ENCODE results near the gene ZNF768. TPM values are rescaled to one million over a fixed set of nuclear protein-coding genes. Genes with fewer than 3 reads are reported as not detected.

The ZNF768 gene
- total and polyA plus RNA-seq, 2 of the 13 experiments (the other 11 are each of a cell fraction or from before 2014, with no cell fraction given): 26.7 to 34.4 TPM

DNA sequence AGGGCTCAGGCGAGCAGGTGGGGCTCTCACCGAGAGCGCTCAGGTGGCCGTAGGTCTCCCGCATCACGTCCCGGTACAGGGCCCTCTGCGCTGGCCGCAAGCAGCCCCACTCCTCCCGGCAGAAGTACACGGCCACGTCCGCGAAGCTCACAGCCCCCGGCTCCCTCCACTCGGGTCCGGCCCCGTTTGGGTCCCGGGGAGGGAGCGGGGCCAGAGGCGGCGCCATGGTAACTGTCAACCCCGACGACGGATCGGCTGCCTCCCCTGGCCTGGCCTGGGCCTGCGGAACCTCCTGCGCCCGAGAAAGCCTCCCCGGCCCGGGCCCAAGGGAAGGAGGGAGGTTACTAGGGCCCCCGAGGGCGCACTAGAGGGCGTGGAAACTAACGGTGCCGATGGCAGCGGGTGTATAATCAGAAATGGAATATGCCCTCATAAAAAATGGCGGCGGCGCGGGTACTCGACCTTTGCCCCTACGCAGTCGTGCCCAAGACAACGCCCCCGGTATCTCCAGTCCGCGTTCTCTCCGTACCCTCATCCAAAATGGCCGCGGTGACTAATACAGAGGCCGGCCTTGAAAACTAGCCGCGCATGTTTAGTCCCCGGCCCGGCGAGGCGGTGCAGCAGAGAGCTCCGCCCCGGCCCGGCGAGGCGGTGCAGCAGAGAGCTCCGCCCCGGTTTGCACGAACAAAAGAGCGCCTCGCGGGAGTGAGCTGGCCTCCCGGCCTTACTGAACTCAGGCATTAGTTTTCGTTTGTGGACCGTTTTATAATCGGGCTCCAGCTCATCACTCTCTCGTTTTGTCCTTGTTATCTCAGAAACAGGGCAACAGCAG, 31.8 kb upstream of the ZNF768 start, which contains the start of gene ZNF764 (continued):
- TF ChIP-seq HOXA9 (CRISPR knock-in tag; IDR thresholded peaks at IDR 0.05; ENCODE audit: borderline replicate concordance) (peak; percentile 62; the same call in 1 of the 2 replicates), HDAC6 (IDR thresholded peaks at IDR 0.05; ENCODE audit: low read depth, low read length) (no peak), REPIN1 (CRISPR knock-in tag; IDR thresholded peaks at IDR 0.05; ENCODE audit: borderline replicate concordance, low read depth) (0 out of 2 replicates have a peak, but pooled peaks have one; percentile 33), SRSF1 (optimal IDR thresholded peaks at IDR 0.05; ENCODE audit: low read depth, low read length) (no peak), NCOR1 (IDR thresholded peaks at IDR 0.05; ENCODE audit: borderline replicate concordance, low read length) (peak; percentile 79), ZBTB1 (CRISPR knock-in tag; IDR thresholded peaks at IDR 0.05; ENCODE audit: borderline replicate concordance) (peak; percentile 21; the same call in 1 of the 2 replicates), PTBP1 (IDR thresholded peaks at IDR 0.05; ENCODE audit: low read depth, low read length, poor library complexity, severe bottlenecking) (peak; percentile 35), NR1H2 (CRISPR knock-in tag; IDR thresholded peaks at IDR 0.05; ENCODE audit: borderline replicate concordance, low read depth) (no peak; the same call in 1 of the 2 replicates), ZNF44 (CRISPR knock-in tag; IDR thresholded peaks at IDR 0.05) (peak; percentile 59; the same call in 1 of the 2 replicates), ZNF451 (CRISPR knock-in tag; IDR thresholded peaks at IDR 0.05) (peak; percentile 43; the same call in 1 of the 2 replicates), ZNF160 (CRISPR knock-in tag; IDR thresholded peaks at IDR 0.05) (no peak; the same call in 1 of the 2 replicates), ELF3 (CRISPR knock-in tag; IDR thresholded peaks at IDR 0.05) (peak; percentile 56; the same call in 1 of the 2 replicates), GATA4 (IDR thresholded peaks at IDR 0.05; ENCODE audit: borderline replicate concordance, low read depth) (peak; percentile 66; the same call in 1 of the 2 replicates), LCORL (IDR thresholded peaks at IDR 0.05) (no peak), LCORL (CRISPR knock-in tag; IDR thresholded peaks at IDR 0.05) (peak; percentile 82), MAFF (IDR thresholded peaks at IDR 0.05; ENCODE audit: low read depth, low read length) (no peak), ZNF101 (CRISPR knock-in tag; IDR thresholded peaks at IDR 0.05; ENCODE audit: borderline replicate concordance, low read depth) (peak; percentile 87; the same call in 1 of the 2 replicates), HES4 (CRISPR knock-in tag; IDR thresholded peaks at IDR 0.05; ENCODE audit: borderline replicate concordance) (no peak; the same call in 1 of the 2 replicates)
- TF ChIP-seq, protein P1, sequence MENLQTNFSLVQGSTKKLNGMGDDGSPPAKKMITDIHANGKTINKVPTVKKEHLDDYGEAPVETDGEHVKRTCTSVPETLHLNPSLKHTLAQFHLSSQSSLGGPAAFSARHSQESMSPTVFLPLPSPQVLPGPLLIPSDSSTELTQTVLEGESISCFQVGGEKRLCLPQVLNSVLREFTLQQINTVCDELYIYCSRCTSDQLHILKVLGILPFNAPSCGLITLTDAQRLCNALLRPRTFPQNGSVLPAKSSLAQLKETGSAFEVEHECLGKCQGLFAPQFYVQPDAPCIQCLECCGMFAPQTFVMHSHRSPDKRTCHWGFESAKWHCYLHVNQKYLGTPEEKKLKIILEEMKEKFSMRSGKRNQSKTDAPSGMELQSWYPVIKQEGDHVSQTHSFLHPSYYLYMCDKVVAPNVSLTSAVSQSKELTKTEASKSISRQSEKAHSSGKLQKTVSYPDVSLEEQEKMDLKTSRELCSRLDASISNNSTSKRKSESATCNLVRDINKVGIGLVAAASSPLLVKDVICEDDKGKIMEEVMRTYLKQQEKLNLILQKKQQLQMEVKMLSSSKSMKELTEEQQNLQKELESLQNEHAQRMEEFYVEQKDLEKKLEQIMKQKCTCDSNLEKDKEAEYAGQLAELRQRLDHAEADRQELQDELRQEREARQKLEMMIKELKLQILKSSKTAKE (CRISPR knock-in tag; IDR thresholded peaks at IDR 0.05; ENCODE audit: borderline replicate concordance): peak; percentile 65; the same call in 1 of the 2 replicates
- TF ChIP-seq, protein P2, sequence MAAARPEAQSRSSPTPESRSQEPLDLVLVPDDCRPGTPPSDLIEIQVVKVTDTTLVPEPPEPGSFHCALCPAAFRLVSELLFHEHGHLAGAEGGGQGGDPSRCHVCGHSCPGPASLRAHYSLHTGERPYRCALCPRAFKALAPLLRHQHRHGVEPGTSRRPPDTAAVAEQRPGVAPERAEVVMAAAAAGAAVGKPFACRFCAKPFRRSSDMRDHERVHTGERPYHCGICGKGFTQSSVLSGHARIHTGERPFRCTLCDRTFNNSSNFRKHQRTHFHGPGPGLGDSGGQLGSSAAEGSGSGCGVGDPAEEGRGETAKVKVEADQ (CRISPR knock-in tag; IDR thresholded peaks at IDR 0.05; ENCODE audit: borderline replicate concordance): peak; percentile 77
- TF ChIP-seq, protein P3, sequence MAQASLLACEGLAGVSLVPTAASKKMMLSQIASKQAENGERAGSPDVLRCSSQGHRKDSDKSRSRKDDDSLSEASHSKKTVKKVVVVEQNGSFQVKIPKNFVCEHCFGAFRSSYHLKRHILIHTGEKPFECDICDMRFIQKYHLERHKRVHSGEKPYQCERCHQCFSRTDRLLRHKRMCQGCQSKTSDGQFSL (CRISPR knock-in tag; IDR thresholded peaks at IDR 0.05): no peak
- TF ChIP-seq, protein P4, sequence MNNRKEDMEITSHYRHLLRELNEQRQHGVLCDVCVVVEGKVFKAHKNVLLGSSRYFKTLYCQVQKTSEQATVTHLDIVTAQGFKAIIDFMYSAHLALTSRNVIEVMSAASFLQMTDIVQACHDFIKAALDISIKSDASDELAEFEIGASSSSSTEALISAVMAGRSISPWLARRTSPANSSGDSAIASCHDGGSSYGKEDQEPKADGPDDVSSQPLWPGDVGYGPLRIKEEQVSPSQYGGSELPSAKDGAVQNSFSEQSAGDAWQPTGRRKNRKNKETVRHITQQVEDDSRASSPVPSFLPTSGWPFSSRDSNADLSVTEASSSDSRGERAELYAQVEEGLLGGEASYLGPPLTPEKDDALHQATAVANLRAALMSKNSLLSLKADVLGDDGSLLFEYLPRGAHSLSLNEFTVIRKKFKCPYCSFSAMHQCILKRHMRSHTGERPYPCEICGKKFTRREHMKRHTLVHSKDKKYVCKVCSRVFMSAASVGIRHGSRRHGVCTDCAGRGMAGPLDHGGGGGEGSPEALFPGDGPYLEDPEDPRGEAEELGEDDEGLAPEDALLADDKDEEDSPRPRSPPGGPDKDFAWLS (CRISPR knock-in tag; IDR thresholded peaks at IDR 0.05; ENCODE audit: borderline replicate concordance): peak; percentile 78; the same call in 1 of the 2 replicates
- TF ChIP-seq, protein P5, sequence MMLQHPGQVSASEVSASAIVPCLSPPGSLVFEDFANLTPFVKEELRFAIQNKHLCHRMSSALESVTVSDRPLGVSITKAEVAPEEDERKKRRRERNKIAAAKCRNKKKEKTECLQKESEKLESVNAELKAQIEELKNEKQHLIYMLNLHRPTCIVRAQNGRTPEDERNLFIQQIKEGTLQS (CRISPR knock-in tag; IDR thresholded peaks at IDR 0.05): 0 out of 2 replicates have a peak, but pooled peaks have one; percentile 32

Measured in HepG2 (cell line).